A549 (cell line): ENCODE data around the gene UQCR11.

ENCODE experiments used
- BCL3 ChIP-seq: fragments of >200 bp; sonication (Bioruptor Twin); formaldehyde crosslinking; IDR thresholded peaks from 3 replicates; pipeline ENCODE4 v1.6.1; 2016
- CHD2 ChIP-seq: fragments of 150-350 bp; IDR thresholded peaks from 2 replicates; pipeline ENCODE4 v1.6.1; 2014; ENCODE audit warnings: low read length; ENCODE audit not compliant: partially characterized antibody
- CTCF ChIP-seq: fragments of >200 bp; sonication (Bioruptor Twin); formaldehyde crosslinking; IDR thresholded peaks from 3 replicates; pipeline ENCODE4 v1.5.1; 2016
- ESRRA ChIP-seq: fragments of 150-350 bp; IDR thresholded peaks from 2 replicates; pipeline ENCODE4 v1.6.1; 2014; ENCODE audit warnings: mild to moderate bottlenecking, low read length, borderline replicate concordance
- HMGXB4 ChIP-seq: fragments of 250-450 bp; sonication (Bioruptor Pico); IDR thresholded peaks from 2 replicates; pipeline ENCODE4 v1.5.0; 2021; ENCODE audit warnings: mild to moderate bottlenecking, moderate library complexity, borderline replicate concordance
- JUN ChIP-seq, 2 experiments: fragments of >200 bp; sonication (Bioruptor Twin); formaldehyde crosslinking; IDR thresholded peaks; 2 replicates in 1 of 2; 3 replicates in 1 of 2; pipeline ENCODE4 v1.6.1; 2016 to 2017
- MAX ChIP-seq: IDR thresholded peaks from 2 replicates; pipeline ENCODE4 v1.6.1; 2012
- MYC ChIP-seq: IDR thresholded peaks from 2 replicates; pipeline ENCODE4 v1.6.1; 2012; ENCODE audit warnings: mild to moderate bottlenecking, inconsistent platforms, low read length, improper control_type of control experiment, borderline replicate concordance
- NFE2L2 ChIP-seq: fragments of 150-350 bp; conservative IDR thresholded peaks from 2 replicates; pipeline ENCODE4 v1.6.1; 2014; ENCODE audit warnings: low read length
- PBX3 ChIP-seq: IDR thresholded peaks from 2 replicates; pipeline ENCODE4 v1.6.1; 2012
- RAD21 ChIP-seq, 2 experiments: fragments of >200 bp in 1 of 2; sonication (Bioruptor Twin) in 1 of 2; formaldehyde crosslinking in 1 of 2; IDR thresholded peaks in 1 of 2; conservative IDR thresholded peaks in 1 of 2; 2 replicates in 1 of 2; 3 replicates in 1 of 2; pipeline ENCODE4 v1.6.1; 2012 to 2018; ENCODE audit warnings: inconsistent platforms in 1 of 2
- REST ChIP-seq: fragments of 200-600 bp; sonication (generic); IDR thresholded peaks from 2 replicates; pipeline ENCODE4 v1.6.1; 2016; ENCODE audit warnings: antibody characterized with exemption, mild to moderate bottlenecking, moderate library complexity
- ZC3H11A ChIP-seq: fragments of 450-650 bp; IDR thresholded peaks from 2 replicates; pipeline ENCODE4 v1.6.1; 2014; ENCODE audit warnings: antibody characterized with exemption, mild to moderate bottlenecking

- no peak for TF ChIP-seq CTCF
- no peak for TF ChIP-seq ESRRA
- TF ChIP-seq PBX3: no peak
- no peak for TF ChIP-seq BCL3
- no peak for TF ChIP-seq ZC3H11A
- TF ChIP-seq JUN (IDR thresholded peaks at IDR 0.05): no peak
- TF ChIP-seq HMGXB4 (CRISPR knock-in tag): no peak
- no peak for TF ChIP-seq MYC
- no peak for TF ChIP-seq NFE2L2
- TF ChIP-seq RAD21 (conservative IDR thresholded peaks at IDR 0.05 in 1 of 2, IDR thresholded peaks at IDR 0.05 in 1 of 2): no peak
- TF ChIP-seq CHD2: no peak
- no peak for TF ChIP-seq MAX
- no peak for TF ChIP-seq REST
Observed at GRCh38 chr19:1584500-1585242, 20.6 kb downstream of the UQCR11 start.
